ENCODE data around the gene STAMBP.

Gene STAMBP

GRCh38 chr2:73892631-73893329, 64.0 kb downstream of the STAMBP start, which contains the start of gene ACTG2:
ACTG2 (plus strand) TSS chr2:73893008; CDS start chr2:73901312, 8,304 bp downstream.
- DNase-seq (ENCODE audit: low read depth): no peak
- no peak for TF ChIP-seq CTCF (IDR thresholded peaks at IDR 0.05; ENCODE audit: insufficient read depth, low read depth, low read length, missing control alignments)
- no peak within 1 kb of the TSS for H3K4me3 ChIP-seq (ENCODE audit: low read depth, low read length)

- H3K4me3 ChIP-seq (ENCODE audit: low read depth, low read length): no peak overlapping the region
- TF ChIP-seq CTCF (IDR thresholded peaks at IDR 0.05; ENCODE audit: insufficient read depth, low read depth, low read length, missing control alignments): no peak
- no peak for DNase-seq (ENCODE audit: low read depth)
These were observed 65.2 kb downstream of the STAMBP start for GRCh38 chr2:73893764-73894474.

- TF ChIP-seq CTCF (IDR thresholded peaks at IDR 0.05; ENCODE audit: insufficient read depth, low read depth, low read length, missing control alignments): no peak
- H3K4me3 ChIP-seq (ENCODE audit: low read depth, low read length): no peak overlapping the region
- no peak for DNase-seq (ENCODE audit: low read depth)
These were observed 65.7 kb downstream of the STAMBP start for GRCh38 chr2:73894475-73894850.

GRCh38 chr2:73894877-73895276, 66.1 kb downstream of the STAMBP start:
- DNase-seq (ENCODE audit: low read depth): no peak
- H3K4me3 ChIP-seq (ENCODE audit: low read depth, low read length): no peak overlapping the region
- no peak for TF ChIP-seq CTCF (IDR thresholded peaks at IDR 0.05; ENCODE audit: insufficient read depth, low read depth, low read length, missing control alignments)

- DNase-seq (ENCODE audit: low read depth): no peak
- no peak for TF ChIP-seq CTCF (IDR thresholded peaks at IDR 0.05; ENCODE audit: insufficient read depth, low read depth, low read length, missing control alignments)
- H3K4me3 ChIP-seq (ENCODE audit: low read depth, low read length): no peak overlapping the region
These were observed 66.7 kb downstream of the STAMBP start for GRCh38 chr2:73895473-73895872.

GRCh38 chr2:73896362-73897239, 67.8 kb downstream of the STAMBP start:
- no peak for TF ChIP-seq CTCF (IDR thresholded peaks at IDR 0.05; ENCODE audit: insufficient read depth, low read depth, low read length, missing control alignments)
- no peak overlapping the region for H3K4me3 ChIP-seq (ENCODE audit: low read depth, low read length)
- peak; percentile 63 for DNase-seq (ENCODE audit: low read depth)

Data from GM12865 (cell line).